HG03342 (cell line): Measurements from ENCODE around the gene LGALS3BP.
A peak's percentile ranks its signal among the peaks of the same experiment; 100 is the strongest.

Experiments
- ATAC-seq: cut with Tn5 transposase; IDR thresholded peaks from one replicate; pipeline ENCODE4 v1.9.1; 2021; ENCODE audit warnings: mild to moderate bottlenecking, moderate library complexity; ENCODE audit not compliant: unreplicated experiment

Gene LGALS3BP

DNA sequence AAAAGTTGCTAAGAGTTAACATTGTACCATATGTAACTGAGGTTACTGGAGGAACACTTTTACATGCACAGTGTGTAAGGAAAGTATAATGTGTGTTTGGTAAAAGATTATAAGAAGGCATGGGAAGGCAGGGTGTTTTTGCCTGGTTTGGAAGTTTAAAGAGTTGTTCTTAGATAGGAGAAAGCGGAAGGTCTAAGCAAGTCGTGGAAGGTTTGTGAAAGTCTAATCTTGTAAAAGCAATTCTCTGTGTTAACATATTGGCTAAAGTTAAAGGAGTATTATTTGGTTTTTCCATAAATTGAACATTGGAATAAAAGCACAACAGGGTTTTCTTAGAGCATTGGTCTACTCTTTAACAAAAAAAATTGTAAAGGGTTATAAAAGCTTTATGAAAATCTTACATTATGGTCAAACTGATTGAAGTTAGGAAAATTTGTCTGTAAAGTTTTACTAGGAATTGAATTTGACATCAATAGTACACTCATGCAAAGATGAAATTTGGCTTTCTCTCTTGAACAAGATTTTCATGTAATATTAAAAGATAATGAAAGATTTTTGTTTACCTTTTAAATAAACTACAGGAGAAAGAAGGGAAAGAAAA, 34.5 kb upstream of the LGALS3BP start:
- ATAC-seq, result no peak

DNA sequence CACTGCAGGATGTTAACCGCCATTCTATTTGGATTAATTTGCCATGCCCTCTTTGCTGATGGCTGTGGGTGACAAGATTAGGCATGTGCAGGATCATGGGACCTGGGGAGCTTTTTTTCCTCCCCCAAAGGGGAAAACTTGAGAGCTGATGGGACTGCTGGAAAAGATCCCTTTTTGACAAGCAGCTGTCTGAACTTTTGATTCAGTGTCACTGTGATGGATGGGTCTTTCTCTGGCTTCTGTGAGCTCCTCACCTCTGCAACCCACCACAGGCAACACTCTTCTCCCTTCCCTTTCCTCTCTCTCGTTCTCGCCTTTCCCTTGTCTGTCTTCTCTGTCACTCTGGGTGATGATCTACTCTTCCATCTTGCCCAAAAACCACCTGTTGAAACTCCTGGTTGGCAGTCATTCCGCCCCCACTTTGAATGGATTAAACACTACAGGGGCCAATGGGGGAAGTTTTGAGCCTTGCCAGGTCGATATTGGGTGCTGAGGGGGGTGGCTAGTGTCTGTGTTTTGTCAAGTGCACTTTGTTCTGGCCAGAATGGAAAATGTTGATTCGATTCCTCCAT, 32.9 kb upstream of the LGALS3BP start:
- ATAC-seq, result no peak

DNA sequence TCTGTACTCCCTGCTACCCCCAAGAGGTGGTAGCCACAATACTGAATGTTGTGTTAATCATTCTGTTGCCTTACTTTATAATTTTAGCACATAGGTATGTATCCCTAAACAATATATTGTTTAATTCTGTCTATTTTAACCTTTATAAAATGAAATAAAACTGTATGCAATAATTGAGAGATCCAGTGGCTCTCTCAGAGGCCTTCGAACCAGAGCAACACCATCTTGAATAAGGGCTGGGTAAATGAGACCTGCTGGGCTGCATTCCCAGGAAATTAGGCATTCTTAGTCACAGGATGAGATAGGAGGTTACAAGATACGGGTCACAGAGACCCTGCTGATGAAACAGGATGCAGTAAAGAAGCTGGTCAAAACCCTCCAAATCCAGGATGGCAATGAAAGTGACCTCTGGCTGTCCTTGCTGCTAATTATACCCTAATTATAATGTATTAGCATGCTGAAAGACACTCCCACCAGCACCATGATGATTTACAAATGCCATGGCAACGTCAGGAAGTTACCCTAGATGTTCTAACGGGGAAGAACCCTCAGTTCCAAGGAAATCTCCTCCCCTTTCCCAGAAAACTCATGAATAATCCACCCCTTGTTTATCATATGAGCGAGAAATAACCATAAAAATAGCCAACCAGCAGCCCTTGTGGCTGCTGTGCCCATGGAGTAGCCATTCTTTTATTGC, 31.9 kb upstream of the LGALS3BP start:
- no peak for ATAC-seq

DNA sequence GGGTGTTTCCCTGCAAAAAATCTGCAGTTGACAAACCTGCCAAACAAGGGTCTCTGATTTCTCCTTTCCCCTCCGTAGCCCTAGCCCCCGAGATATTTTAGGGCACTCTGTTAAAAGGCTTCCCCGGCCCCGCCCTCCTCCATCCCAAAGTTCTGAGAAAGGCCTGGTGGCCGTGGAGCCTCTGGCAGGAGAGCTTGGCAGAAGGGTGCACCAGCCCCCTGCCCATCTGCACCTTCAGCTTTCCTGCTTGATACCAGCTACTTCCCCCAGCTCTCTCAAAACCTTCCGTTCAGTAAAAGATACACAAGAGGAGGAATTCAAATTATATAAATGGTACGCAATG, 30.6 kb upstream of the LGALS3BP start:
- ATAC-seq, result no peak

DNA sequence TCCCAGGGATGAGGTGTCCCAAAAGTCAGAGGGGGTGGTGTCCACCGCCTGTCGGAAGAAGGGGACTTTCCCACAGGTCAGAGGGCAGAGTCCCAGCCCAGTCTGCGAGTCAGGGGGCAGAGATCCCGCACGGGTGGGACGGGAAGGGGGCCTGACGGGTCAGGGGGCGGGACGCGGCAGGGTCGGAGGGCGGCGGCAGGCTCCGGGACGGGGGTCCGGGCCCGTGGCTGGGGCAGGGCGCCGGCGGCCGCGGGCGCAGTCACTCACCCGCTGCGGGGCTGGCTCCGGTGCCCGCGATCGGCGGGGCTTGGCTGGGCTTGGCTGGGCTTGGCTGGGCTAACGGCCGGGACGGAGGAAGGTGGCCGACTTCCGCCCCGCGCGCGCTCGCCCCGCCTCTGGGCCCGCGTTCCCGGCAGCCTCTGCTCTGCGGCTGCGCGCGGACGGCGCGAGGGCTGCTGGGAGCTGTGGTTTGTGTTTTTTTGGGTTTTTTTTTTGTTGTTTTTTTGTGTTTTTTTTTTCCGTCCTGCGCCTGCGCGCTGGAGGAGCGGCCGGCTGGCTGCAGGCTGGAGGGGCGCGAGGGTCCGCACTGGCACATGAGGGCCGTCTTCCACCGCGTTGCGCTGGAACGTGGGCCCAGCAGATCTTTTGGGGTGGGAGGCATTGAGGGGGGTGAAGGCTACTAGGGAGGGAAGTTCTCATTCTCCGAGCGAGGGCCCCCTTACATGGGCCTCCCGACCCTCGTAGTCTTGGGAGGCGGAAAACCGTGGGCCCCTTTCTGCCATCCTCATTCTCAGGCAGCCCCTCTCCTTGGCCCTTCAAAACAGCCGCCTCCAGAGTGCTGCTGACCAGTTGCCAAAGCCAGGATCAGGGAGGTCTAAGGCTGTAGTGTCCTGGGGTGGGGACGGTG, 29.9 kb upstream of the LGALS3BP start, which contains the start of gene CANT1:
TSS of gene CANT1 (minus strand) at position 368 of the 907 bp plus-strand sequence. CDS start 12,142 bp downstream, outside the sequence.
- peak; percentile 87 for ATAC-seq

DNA sequence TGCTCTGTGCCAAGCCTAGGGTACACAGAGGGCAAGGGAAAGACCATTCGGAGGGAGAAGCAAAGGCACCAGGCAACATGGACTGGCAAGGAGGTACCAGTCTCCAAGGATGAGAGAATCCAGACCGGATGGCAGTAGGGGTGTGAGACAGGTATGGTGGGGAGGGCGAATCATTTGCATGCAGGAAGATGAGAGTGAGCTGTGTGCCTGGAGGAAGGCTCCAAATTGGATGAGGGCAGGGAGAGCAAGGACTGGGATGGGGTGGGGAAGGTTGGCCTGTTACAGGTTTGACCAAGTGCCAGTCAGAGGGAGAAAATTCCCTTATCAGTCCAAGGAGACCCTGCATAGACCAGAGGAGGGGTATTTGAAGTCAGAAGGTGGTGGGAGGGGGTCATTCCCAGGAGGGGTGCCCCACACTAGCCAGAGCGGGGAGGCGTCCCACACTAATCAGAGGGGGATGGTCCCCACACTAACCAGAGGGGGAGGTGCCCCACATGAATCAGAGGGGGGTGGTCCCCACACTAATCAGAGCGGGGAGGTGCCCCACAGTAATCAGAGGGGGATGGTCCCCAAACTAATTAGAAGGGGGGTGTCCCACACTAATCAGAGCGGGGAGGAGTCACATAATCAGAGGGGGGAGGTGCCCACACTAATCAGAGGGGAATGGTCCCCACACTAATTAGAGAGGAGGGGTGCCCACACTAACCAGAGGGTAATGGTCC, 29.1 kb upstream of the LGALS3BP start:
- no peak for ATAC-seq

DNA sequence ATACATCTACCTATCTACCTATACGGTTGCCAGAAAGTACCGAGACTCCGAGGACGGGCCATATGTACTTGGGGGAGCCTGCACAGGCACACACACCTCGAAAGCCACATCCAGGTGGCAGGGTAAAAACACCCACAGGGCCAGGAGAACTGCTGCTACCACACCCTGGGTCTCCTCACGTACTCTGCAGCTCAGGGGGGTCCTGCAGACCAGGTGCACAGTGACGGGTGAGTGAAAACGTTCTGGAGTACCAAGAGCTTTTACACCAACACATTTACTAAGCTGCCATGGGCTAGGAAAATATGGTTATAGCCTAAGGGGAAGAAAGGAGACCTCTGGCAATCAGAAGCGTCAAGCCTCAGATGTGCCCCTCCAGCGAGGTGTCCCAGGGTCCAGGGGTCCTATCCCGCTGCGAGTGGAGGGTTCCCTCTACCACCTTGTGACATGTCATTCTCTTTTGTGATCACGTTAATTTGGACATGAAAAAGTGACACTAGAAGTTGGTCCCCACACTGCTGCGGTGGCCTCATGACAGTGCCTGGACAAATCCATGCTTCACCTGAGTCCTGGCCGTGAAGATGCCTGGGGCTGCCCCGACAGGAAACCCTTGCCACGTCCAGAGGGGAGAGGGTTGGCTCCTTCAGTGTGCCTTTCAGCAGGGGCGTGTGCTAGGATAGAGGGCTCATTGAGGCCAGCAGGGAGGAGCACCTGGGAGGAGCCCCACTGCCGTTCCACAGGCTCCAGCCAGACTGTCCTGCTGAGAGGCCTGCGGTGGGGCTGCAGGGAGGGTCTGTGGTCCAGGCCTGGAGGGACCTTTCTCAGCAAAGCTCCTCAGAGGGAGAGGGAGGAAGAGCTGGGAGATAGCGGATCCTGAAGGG, 28.0 kb upstream of the LGALS3BP start:
- ATAC-seq, result no peak

DNA sequence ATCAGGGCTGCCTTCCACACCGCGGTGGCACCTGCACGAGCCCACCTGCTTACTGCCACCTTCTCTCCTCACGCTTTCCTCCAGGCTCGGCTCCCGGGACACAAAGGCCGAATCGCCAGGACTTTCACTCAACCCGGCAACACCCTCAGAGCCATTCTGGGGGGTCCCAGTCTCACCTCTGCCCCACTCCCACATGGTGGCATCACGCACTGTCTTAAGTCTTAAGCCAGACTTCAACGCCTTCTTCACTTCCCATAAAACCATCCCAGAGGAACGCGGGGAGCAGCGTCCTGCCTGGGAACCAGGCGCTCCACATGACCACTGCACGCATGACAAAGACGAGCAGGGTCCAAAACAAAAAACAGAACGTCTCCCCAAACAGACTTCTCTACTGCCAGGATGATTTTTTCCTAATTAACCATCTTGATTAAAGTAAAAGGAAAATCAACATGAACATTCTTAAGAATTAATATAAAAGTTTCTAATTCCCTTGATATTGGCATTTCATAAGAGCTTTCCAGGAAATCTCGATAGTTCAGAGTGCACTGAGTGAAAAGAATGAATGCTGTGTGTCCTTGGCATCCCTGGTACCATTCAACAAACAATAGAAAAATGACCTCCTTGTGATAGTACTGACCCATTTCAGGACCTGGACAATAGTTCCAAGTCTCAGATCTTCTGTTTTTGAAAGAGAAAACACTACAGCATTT, 27.2 kb upstream of the LGALS3BP start:
- ATAC-seq, result no peak

DNA sequence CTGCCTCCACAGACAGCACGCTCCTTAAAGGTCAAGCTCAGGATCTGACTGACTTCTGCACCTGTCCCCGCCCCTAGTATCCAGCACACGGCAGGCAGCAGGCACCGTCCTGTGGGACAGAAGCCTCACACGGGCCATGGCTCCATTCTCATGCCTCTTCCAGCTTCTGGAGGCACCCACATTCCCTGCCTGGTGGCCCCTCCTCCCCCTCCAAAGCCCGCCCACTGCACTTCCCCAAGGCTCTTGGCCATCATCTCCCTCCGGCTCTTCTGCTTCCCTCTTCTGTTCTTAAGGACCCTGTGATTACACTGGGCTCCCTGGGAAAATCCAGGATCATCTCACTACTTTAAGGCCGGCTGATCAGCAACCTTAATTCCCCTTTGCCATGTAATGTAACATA, 26.3 kb upstream of the LGALS3BP start:
- no peak for ATAC-seq

DNA sequence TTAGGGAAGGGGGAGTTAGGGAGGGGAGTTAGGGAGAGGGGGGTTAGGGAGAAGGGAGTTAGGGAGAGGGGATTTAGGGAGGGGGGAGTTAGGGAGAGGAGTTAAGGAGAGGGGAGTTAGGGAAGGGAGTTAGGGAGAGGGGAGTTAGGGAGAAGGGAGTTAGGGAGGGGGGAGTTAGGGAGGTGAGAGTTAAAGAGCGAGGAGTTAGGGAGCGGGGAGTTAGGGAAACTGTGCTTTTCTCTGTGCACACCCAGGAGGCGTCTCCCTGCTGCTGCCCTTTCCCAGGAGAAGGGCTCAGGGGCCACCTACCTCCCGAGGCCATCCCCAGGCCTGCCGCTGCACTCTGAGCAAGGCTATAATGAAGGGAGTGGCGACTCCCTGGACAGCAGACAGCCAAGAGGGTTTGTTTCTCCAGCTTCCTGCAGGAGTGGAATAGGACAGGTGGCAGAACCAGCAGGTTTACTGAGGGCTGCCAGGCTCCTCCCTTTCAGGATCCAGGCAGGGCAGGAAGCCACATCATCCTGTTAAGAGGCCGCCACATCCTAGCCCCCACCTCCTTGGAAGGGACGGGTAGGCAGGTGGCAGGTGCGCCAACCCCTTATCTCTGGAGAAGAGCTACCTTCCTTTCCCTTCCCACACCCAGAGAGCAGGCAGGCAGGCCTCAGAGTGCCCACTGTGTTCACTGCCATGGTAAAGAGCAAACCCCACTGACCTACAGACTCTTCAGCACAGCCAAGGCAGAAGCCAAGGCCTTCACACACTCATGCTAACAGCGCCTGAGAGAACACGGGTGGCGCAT, 25.5 kb upstream of the LGALS3BP start:
- ATAC-seq, result no peak

DNA sequence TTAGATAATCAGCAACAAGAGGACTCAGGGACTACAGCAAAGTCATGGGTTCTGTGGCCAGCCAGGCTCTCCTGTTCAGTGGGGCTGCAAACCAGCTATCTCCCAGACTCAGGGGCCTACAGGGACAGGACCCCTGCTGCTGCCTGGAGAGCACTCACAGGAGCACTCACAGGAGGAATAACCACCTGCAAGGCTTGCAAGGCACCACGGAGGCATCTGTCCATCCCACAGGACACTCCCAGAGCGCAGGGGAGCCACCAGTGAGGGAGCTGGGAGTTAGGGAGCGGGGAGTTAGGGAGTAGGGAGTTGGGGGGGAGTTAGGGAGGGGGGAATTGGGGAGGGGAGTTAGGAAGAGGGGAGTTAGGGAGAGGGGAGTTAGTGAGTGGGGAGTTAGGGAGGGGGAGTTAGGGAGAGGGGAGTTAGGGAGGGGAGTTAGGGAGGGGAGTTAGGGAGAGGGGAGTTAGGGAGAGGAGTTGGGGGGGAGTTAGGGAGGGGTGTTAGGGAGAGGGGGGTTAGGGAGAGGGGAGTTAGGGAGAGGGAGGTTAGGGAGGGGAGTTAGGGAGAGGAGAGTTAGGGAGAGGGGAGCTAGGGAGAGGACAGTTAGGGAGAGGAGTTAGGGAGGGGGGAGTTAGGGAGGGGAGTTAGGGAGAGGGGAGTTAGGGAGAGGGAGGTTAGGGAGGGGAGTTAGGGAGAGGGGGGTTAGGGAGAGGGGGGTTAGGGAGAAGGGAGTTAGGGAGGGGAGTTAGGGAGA, 24.1 kb upstream of the LGALS3BP start:
- ATAC-seq, result no peak

DNA sequence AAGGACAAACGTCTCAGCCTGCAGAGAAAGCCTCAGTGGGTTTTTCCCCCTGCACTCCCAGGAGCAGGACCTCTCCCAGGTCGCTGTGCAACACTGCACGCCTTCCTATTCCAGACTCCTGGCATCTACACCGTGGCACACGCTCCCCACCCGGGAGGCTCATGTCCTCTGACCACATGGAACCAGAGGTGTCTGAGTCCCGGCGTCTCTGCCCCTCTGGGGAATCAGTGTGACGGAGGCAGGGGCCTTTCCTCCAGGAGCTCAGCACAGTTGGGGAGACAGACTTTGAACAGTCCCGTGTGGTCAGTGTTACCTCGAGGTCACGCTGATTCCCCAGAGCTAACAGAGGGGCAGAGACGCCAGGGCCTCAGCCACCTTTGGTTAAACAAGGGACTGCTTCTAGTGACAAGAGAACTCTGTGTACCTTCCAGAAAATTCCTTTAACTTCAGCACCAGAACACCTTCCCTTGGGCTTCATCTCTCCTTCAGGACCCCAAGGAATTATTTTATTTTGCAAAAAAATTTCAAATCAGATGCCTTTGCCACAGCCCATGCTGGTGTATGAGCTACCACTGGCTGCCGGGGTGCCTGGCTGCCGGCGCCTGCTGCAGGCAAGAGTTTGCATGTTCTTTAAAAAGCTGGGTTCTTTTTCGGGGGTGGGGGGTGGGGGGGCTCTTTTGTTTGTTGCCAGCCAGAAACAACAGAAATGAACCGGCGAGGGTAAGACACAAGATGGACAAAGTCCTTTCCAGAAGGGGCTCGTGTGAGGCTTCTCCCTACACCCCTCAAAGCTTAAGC, 23.3 kb upstream of the LGALS3BP start:
- no peak for ATAC-seq

DNA sequence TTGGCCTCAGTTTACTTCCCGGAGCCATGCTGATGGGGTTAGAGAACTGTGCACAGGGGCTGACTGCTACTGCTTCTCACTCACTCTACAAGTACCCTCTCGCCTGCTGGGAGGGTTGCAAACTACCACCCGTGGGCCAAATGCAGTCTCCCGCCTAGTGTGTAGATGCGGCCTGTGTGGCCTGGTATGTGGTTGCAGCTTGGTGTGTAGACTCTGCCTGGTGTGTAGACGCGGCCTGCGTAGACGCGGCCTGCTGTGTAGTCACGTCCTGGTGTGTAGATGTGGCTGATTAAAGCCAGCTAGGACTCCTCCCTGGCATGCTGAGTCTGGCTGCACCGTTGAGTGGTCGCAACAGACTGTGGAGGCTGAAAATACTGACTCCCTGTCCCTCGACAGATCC, 22.6 kb upstream of the LGALS3BP start:
- no peak for ATAC-seq

DNA sequence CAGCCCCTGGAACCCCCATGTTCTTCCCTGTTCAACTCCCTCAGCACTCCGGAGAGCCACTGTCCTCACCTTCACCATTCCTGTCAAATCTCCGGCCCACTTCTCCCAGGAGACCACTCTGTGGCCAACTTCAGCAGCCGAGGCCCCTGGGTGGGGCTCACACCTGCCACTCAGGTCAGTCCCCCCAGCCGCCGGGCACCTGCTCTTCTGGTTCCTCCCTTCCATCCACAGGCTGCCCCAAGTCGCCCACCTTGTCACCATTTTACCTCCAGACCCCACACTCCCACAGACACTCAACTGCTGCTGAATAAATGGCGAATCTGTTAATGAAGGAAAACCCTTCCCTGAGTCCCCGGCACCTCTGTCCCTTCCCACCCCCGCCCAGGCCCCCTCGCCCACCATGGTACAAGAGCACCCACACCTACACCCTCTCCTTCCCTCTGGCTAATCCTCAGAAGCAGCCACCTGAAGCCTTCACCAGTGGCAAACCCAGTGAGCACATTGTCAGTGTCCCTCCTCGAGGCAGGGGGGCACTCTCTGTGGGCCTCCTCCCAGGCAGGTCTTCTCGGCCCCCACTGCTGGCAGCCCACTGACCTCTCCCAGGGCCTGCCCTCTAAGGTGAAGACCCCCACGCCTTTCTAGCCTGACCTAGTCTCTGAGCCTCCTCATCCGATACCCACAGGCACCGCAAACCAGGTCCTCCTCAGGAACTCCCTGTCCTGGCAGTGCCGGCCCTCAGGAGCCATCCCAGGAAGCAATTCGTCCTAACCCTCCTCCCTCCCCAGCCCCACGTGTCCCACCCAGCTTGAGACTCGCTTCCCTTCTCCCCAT, 21.7 kb upstream of the LGALS3BP start:
- no peak for ATAC-seq

DNA sequence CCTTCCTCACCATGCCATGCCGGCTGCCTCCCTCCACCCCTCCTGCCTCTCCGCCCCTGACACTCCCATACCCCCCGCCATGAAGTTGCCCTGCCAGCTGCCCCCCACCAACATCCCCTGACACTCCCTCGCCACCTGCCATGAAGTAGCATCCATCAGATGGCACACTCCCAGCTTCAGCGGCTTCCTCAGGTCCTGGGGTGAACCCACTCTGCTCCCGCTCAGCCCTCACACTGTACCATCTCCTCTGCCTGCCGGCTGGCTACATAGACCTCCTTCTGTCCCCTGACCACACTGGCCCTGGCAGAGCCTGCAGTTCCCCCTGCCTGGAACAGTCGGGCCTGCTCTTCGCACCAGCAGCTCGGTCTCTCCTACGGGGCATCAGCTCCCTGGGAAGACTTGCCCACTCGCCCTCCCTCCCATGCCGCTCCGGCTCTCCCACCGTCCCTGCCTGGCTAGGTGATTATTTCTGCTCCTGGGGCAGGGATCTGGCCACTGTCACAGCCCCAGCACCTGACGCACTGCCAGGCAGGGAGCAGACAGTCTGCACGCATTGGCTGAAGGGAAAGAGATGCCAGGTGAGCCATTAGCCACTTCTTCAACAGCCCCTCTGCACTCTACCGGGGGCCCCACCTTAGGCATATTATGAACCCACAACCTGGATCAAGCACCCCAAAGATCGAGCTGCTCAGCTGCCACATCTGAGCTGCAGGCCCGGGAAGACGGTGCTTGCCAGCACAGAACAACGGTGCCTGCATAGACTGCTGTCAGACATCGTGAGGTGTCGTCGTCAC, 20.9 kb upstream of the LGALS3BP start:
- no peak for ATAC-seq
